ENCODE results near the gene MTCP1. TPM values are rescaled to one million over a fixed set of nuclear protein-coding genes. Genes with fewer than 3 reads are reported as not detected.

The MTCP1 gene
- polyA plus RNA-seq, 10 donors = 12.2 to 20.3 (median 17.1) TPM

DNA sequence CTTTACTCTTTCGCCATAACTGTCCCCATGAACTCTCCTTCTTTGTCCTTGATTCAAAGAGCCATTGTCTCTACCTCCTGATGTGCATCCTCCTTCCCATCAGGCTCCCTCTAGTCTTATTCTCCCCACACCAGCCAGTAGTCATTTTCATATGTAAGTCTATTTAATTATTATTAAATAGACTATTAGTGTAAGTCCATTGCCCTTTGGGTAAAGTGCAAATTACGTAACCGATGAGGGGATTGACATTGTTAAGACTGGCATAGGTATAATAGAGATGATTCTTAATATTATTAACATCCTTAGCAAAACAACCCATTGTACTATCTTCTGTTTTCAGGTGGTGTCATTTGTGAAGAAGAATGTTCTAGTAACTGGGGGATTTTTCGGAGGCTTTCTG, 16.7 kb downstream of the MTCP1 start:
- no peak for DNase-seq

DNA sequence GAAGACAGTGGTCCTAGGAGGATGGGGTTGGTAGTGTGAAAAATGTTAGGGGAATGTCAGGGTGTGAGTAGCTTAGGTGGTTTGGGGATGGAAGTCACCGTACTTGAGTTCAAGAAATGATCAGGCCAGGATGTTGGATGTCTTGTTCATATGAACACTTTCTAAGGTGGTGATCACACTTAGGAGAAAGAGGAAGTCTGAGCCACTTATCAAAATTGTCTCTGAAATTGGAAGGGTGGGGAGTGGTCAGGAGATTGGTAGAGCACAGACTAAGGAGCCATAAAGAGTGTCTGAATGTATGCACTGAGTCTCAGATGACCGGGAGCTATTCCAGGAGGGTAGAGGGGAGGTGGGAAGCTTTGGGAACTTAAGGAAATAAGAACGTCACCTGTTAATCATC, 17.3 kb downstream of the MTCP1 start:
- no peak for DNase-seq

DNA sequence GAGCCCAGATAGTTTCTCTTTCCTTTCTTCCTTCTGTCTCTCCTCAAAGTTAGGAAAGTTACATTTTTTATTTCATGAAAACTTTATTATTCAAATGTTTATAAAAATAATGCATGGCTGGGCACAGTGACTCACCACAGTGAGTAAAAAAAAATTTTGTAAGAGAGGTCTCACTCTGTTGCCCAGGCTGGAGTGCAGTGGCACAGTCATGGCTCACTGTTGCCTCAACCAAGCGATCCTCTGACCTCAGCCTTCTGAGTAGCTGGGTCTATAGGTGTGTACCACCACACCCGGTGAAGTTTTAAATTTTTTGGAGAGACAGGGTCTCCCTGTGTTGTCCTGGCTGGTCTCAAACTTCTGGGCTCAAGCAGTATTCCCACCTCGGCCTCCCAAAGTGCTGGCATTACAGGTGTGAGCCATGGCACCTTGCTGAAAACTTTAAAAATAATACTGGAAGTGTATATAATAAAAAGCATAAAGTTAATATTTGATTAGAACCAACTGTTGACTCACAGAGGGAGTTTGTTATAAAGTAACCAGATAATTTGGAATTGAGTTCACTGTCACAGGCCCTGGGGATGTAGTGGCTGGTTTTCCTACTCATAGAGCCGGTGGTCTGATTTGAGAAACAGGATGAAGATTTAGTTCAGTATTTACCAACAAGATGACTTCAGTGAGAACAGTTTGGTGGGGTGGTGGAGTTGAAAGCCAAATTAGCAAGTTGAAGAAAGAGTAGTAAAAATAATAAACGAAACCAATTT, 18.0 kb downstream of the MTCP1 start:
- no peak for DNase-seq

DNA sequence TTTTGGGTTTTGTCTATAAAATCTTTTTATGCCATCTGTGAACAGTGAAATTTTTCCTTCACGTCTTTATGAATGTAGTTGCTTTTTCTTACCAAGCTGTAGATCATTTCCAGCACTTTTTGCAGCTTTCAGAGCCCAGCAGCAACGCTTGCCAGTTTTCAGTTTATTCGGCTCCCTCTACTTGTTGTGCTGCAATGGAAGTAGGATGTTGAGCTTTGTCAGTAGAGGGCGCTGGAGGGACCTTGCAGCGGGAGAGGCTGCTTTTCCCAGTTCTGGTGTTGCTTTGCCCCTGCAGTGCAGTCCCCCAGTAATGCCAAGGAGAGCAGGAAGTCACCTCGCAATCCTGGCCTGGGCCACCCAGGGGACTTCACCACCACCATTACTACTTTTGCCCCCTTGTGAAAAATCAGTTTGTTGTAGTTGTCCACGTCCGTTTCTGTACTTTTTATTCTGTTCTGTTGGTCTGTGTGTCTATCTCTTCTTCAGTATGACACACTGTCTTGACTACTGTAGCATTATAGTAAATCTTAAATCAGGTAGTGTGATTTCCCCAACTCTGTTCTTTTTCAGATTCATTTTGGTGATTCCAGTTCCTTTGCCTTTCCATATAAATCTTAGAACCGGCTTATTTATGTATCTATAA, 21.8 kb downstream of the MTCP1 start:
- DNase-seq = peak in 2 of 3 donors; percentile 26 to 34

DNA sequence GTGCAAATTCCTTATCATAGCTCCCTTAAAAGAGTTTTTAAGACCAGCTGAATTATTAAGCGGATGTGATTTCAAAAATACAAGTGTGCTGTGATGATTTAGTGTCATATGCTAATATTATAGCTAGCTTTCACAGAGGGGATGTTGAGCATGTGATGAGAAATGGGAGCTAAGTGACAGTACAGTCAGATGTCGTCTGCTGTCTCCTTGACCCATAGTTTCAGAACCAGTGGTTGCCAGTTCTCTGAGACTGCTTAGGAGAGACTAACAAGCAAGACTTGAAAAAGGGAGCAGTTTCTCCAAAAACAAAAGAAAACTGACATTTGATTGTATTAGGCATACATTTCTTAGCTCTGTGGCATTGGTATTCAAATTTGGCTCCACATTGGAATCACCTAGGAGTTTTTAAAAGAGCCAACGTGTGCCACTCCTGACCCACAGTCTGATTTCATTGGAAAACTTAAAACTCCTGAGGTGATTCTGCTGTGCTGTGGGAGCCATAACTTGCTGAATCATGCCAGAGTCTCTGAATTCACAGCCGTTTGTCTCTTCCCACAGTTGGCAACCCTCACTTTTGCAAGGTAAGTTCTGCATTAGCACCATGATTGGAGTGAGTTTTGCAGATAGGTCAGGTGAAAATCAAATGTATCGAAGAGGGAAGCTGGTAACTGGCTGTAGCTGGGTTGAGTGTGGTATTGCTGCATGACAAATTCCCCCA, 24.0 kb downstream of the MTCP1 start:
- no peak for DNase-seq

DNA sequence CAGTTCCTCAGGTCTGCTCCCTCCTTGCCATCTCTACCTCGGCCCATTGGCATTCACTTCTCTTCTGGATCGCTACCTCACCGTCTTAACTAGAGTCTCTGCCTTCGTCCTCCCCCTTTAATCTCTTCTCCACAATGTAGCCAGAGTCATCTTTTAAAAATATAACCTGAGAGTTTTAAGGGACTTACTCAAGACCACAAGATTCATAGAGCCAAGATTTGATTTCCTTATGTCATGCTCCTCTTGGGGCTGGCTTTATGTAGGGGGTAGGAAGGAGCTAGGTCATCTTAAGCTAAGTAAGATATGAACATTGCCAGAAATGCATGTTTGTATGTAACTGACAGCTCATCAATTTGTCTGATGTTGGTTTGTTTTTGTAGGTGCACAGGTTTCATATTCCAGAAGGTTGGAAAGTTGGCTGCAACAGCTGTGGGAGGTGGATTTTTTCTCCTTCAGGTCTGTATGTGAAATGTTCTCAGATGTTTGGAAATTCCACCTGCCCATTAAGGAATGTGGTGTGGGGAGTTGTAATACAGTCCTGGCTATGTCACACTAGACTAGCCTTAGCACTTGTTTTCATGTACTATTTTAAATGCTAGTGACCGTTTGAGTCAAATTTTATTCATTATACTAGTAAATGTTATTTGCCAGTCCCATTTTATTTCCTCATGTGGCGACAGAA, 24.7 kb downstream of the MTCP1 start:
- no peak for DNase-seq

DNA sequence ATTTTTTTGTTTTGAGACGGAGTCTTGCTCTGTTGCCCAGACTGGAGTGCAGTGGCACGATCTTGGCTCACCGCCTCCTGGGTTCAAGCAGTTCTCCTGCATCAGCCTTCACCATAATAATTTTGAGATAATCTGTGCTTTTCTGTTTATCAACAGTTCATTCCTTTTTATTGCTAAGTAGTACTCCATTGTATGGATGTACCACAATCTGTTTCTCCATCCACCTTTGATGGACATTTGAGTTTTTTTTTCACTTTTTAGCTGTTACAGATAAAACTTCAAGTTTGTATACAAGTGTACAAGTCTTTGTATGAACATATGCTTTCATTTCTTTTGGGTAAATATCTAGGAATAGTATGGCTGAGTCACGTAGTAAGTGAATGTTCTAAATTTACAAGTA, 35.2 kb downstream of the MTCP1 start:
- DNase-seq = no peak

DNA sequence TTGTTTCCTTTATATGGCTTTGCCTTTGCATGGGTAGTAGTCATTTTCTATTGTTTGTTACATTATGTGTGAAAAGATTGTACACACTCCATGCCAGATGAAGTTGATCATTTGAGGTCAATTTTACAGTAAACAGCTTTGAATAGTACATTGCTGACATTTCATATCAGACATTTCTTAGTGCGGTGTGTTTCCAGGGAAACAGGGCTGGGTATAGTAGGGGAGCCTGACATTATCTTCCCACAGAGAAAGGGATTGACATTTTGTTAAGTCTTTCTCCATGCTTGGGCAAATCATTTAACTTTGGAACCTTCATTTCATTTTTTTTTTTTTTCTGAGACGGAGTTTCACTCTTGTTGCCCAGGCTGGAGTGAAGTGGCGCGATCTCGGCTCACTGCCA, 39.3 kb downstream of the MTCP1 start:
- no peak for DNase-seq

DNA sequence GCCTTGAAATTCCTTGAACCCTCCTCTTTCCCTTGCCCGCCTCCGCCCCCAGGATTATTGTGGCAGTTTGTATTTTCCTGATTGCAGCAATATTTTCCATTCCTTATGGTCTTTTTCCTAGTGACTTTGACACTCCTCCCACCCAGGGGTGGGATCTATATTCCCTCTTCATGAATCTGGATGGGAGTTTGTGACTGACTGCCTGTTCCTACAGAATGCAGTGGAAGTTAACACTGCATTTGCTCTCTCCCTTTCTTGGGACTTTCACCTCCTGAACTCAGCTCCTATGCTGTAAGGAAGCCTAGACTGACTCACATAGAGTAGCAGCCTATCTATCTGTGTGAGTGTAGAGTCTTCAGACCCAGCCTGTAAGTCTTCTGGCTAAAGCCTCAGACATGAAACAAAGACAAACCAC, 42.1 kb downstream of the MTCP1 start:
- peak in 2 of 3 donors; percentile 18 to 39 for DNase-seq

DNA sequence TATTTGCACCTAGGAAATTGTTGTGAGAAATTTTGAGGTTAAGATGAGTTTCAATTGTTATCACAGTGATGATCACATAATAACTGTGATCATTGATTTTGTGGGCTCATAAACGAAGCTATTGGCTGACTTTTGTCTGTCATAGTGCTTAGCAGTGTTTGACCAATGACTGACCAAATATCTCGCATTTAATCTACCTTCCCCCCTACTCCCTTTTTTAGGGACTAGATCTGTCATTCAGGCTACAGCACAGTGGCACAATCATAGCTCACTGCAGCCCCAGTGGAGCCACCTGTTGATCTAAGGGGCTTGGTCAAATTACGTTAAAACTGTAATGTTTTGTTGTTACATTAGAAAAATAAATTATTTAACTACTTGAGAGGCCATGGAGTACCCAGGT, 42.8 kb downstream of the MTCP1 start:
- peak in 1 of 3 donors; percentile 6 for DNase-seq

DNA sequence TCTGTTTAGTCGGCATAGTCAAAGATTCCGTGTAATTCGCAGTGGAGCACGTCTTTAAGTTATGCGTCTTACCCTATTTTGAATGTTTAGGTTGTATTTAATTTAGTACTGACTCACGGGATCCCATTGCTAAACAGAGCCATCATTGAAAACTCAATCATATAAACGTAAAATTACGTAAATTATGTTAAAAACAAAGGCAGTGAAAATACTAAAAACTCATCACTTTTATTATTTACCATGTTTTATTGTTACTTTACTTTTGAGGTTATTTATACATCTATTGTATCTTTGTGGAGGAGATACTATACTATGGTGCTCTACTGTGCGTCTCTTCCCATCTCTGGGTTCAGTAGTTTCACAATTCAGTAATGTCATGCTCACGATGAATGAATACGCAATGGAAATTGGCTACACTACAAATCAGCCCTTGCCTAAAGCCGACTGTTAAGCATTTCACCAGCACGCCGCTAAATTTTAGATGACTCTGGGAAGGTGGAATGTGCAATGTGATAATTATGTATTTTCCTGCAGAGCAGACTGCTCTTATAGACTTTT, 43.3 kb downstream of the MTCP1 start:
- peak; percentile 53 to 80 (median 63) for DNase-seq

DNA sequence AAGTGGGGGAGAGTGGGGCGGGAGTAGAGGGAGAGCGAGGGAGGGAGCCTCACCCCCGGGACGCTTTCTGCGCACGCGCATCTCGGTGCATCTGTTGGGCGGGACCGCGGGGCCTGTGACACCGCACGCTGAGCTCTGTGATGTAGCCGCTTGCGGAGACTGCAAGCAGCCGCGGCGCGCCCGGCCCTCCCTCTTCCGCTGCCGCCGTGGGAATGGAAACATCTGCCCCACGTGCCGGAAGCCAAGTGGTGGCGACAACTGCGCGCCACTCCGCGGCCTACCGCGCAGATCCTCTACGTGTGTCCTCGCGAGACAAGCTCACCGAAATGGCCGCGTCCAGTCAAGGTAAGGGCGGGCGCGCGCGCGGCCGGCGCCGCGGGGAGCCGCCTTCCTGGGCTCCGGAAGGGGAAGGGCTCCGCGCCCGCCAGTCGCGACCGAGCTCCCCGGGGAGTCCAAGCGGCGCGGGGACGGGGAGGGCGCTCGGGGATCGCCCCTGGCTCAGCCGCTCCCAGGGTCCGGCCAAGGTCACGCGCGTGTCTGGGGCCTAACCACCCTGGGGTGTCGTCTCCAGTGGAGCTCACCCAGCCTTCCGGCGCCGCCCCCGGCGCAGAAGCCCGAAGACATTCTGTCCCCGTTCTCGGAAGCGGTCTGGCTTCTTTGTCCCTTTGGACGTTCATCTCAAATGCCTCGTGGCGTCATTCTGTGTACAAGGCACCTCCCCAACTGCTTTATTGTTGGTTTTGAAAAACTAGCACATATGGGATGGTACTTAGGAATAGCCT, 44.0 kb downstream of the MTCP1 start, which contains the start of gene FUNDC2:
FUNDC2 (plus strand) TSS at position 118 of the 782 bp plus-strand sequence; CDS start at position 213, 95 bp downstream.
- peak; percentile 89 to 96 (median 92) for DNase-seq

DNA sequence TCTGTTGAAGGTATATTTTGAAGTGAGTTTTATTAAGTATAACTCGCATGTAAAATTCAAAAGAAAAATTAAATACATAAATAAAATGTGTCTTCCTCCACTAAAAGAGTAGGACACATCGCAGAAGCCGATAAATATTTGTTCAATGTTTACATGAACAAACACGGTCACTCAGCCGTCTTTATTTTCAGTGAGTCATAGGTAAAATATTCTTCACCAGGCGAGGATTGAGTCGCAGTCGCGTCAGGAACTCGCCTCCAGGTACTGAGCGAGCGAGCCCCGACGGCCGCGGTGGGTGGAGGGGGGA, 44.6 kb downstream of the MTCP1 start:
- no peak for DNase-seq

DNA sequence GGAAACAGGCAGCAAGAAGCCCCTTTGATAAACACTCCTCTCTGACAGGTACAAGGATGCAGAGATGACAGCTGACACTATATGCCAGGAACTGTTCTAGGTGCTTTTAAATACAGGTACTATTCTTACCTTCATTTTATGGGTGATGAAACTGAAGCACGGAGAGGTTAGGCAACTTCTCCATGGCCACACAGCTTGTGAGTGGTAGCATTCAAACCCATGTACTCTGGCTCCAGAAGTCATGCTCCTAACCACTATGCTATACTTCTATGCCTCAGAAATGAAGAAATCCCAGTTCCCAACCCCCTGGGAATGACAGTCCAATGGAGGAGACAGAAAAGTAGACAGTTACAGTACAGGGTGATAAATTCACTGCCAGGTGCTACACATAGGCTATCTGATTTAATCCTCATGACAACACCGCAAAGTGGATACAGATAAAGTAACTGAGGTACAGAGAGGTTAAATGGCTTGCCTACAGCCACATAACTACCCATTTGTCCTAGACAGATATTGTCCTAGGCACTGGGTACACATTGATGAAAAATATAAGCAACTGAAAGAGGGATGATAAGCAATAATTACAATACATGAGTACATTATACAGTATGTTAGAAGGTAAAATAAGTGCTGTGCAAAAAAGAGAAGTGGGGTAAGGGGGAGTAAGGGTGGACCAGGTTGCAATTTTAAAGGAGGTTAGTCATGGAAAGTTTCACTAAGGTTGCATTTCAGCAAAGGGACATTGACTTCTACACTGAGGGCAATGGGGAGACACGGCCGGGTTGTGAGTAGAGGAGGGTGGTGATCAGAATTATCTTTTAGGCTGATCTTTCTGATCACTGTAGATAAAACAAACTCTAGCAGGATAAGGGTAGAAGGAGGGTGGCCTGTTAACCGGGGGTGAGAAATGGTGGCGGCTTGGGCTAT, 46.8 kb downstream of the MTCP1 start:
- no peak for DNase-seq

DNA sequence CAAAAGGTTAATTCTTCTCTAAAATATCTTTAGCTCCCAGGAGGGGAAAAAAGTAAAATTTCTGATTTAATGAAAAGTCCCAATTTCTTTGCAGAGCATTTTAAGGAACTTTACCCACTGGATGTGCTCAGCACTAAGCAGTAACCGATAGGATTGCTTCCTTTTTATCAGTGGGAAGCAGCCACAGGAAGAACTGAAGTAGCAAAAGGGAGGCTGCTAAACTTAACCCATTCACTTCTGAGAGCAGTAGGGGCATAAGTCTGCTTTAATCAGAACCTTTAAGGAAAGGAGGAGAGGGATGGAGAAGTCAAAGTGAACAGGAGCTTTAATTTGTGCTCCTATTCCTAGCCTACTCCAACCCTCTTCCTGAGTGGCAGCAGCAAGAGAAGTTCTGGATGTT, 48.4 kb downstream of the MTCP1 start, which contains the start of gene F8:
F8 (minus strand) TSS at position 139 of the 400 bp plus-strand sequence. CDS start 171 bp downstream, outside the sequence.
- no peak for DNase-seq

DNA sequence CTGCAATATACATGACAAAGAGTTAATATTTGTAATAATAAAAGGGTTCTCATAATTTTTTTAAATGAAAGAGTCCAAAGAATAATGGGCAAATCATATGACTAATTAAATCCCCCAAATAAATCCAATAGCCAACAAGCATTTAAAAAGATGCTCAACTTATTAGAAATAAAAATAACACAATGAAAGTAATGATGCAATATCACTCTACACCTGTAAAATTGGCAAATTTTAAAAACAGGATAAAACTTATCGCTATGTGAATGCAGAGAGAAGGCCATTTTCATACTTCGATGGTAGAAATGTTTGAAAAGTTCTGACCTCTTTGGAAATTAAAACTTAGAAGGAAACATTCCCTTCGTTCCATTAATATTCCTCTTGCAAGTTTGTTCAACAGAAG, 50.3 kb downstream of the MTCP1 start:
- DNase-seq = no peak
